HCT116 (cell line): Measurements from ENCODE around the gene ZC3H7A. TPM values are rescaled to one million over a fixed set of nuclear protein-coding genes. Genes with fewer than 3 reads are reported as not detected.

ENCODE experiments used
- ATAC-seq: fragments of 200-7000 bp; cut with Tn5 transposase; 2 replicates; pipeline ENCODE4 v1.9.1; 2020; ENCODE audit warnings: mild to moderate bottlenecking, moderate library complexity
- BruUV-seq: library from RNA; stranded (reverse); fragments of 400-500 nt; replicated peaks from 2 replicates; lab custom pipeline; 2021; lab: Mats Ljungman, UMichigan
- CTCF ChIA-PET: fragments of 300-600 bp; sonication (Branson Sonifier 250); formaldehyde crosslinking; loops from one replicate; lab custom pipeline; 2021; ENCODE audit warnings: antibody characterized with exemption; lab: Charles Lee
- POLR2A ChIA-PET: fragments of 300-600, 350-600 bp; sonication (Branson Sonifier 250); formaldehyde crosslinking; loops from one replicate; lab custom pipeline; 2021; ENCODE audit warnings: antibody characterized with exemption; lab: Charles Lee
- RAD21 ChIA-PET, 2 experiments: fragments of 300-600 bp; sonication (Branson Sonifier 250); formaldehyde crosslinking; loops; one replicate each; lab custom pipeline; 2023; ENCODE audit warnings: low total read pairs in 2 of 2; ENCODE audit not compliant: uncharacterized antibody in 2 of 2, unreplicated experiment in 2 of 2, low non-redundant PET in 1 of 2; lab: Charles Lee
- DNase-seq: peaks from one replicate; pipeline ENCODE4 v3.0.0-alpha.2; 2010; ENCODE audit warnings: low read depth, low spot score
- H2AFZ ChIP-seq: fragments of 200-600 bp; shearing (Covaris generic), sonication (generic); 2 replicates; pipeline ENCODE4 v1.6.1; 2017; ENCODE audit warnings: low read depth, mixed run types, mixed read lengths, antibody characterized with exemption, low read length; ENCODE audit not compliant: poor library complexity, severe bottlenecking
- H3K27ac ChIP-seq: 2 replicates; pipeline ENCODE4 v1.5.1; 2012; ENCODE audit warnings: low read depth, low read length
- H3K27me3 ChIP-seq: fragments of 200-600 bp; sonication (generic); 2 replicates; pipeline ENCODE4 v1.6.1; 2016; ENCODE audit warnings: mixed run types, low read length, mixed read lengths; ENCODE audit not compliant: insufficient read depth
- H3K36me3 ChIP-seq, 2 experiments: fragments of 200-500 bp in 1 of 2; fragments of 200-600 bp in 1 of 2; sonication (Bioruptor generic) in 1 of 2; sonication (generic) in 1 of 2; 2 replicates each; pipeline versions ENCODE4 v1.5.1 to v1.6.1; 2014 to 2016; ENCODE audit warnings: low read length in 2 of 2, inconsistent platforms in 1 of 2, mixed read lengths in 1 of 2, mixed run types in 1 of 2; ENCODE audit not compliant: insufficient read depth in 2 of 2, control insufficient read depth in 1 of 2
- H3K4me1 ChIP-seq, 2 experiments: fragments of 200-600 bp in 1 of 2; sonication (generic) in 1 of 2; 2 replicates each; pipeline versions ENCODE4 v1.5.1 to v1.6.1; 2012 to 2017; ENCODE audit warnings: low read length in 2 of 2, inconsistent platforms in 1 of 2, mild to moderate bottlenecking in 1 of 2, mixed read lengths in 1 of 2, mixed run types in 1 of 2, moderate library complexity in 1 of 2; ENCODE audit not compliant: insufficient read depth in 2 of 2, control insufficient read depth in 1 of 2
- H3K4me2 ChIP-seq: fragments of 200-600 bp; sonication (generic); 2 replicates; pipeline ENCODE4 v1.6.1; 2017; ENCODE audit warnings: mixed run types, low read length, mixed read lengths
- H3K4me3 ChIP-seq, 2 experiments: fragments of 200-600 bp in 1 of 2; sonication (generic) in 1 of 2; replicated peaks in 1 of 2; 2 replicates each; pipeline ENCODE4 v1.5.1; 2011 to 2016; ENCODE audit warnings: low read length in 2 of 2, control low read depth in 1 of 2, low read depth in 1 of 2, mild to moderate bottlenecking in 1 of 2, mixed read lengths in 1 of 2, mixed run types in 1 of 2
- H3K79me2 ChIP-seq: fragments of 200-600 bp; sonication (generic); 2 replicates; pipeline ENCODE4 v1.6.1; 2017; ENCODE audit warnings: mild to moderate bottlenecking, mixed run types, low read length, moderate library complexity, mixed read lengths; ENCODE audit not compliant: insufficient read depth
- H3K9ac ChIP-seq: fragments of 200-600 bp; sonication (generic); 2 replicates; pipeline ENCODE4 v1.6.1; 2016; ENCODE audit warnings: low read length, mixed read lengths
- H3K9me2 ChIP-seq: fragments of 200-600 bp; sonication (generic), shearing (Covaris generic); 2 replicates; pipeline ENCODE4 v1.6.1; 2017; ENCODE audit warnings: mixed run types, mild to moderate bottlenecking, moderate library complexity; ENCODE audit not compliant: insufficient read depth
- H3K9me3 ChIP-seq, 2 experiments: fragments of 200-500 bp in 1 of 2; fragments of 200-600 bp in 1 of 2; sonication (Bioruptor generic) in 1 of 2; sonication (generic) in 1 of 2; 2 replicates each; pipeline ENCODE4 v1.6.1; 2014 to 2017; ENCODE audit warnings: low read length in 2 of 2, mixed read lengths in 2 of 2, inconsistent platforms in 1 of 2, low read depth in 1 of 2, mild to moderate bottlenecking in 1 of 2, mixed run types in 1 of 2, moderate library complexity in 1 of 2; ENCODE audit not compliant: control insufficient read depth in 1 of 2, insufficient read depth in 1 of 2
- H4K20me1 ChIP-seq: fragments of 200-600 bp; sonication (generic), shearing (Covaris generic); 2 replicates; pipeline ENCODE4 v1.6.1; 2017; ENCODE audit warnings: mixed run types, mild to moderate bottlenecking, moderate library complexity; ENCODE audit not compliant: insufficient read depth
- ATF3 ChIP-seq: IDR thresholded peaks from 2 replicates; pipeline ENCODE4 v1.6.1; 2012
- CBX3 ChIP-seq: IDR thresholded peaks from 2 replicates; pipeline ENCODE4 v1.6.1; 2012; ENCODE audit warnings: low read depth
- CEBPB ChIP-seq: IDR thresholded peaks from 2 replicates; pipeline ENCODE4 v1.6.1; 2012; ENCODE audit warnings: low read depth
- EZH2phosphoT487 ChIP-seq: fragments of 200-600 bp; IDR thresholded peaks from 2 replicates; pipeline ENCODE4 v1.6.1; 2018; ENCODE audit warnings: antibody characterized with exemption, borderline replicate concordance
- FOSL1 ChIP-seq: IDR thresholded peaks from 2 replicates; pipeline ENCODE4 v1.6.1; 2012; ENCODE audit warnings: low read depth
- JUND ChIP-seq: IDR thresholded peaks from 2 replicates; pipeline ENCODE4 v1.6.1; 2012
- SP1 ChIP-seq: IDR thresholded peaks from 2 replicates; pipeline ENCODE4 v1.6.1; 2012; ENCODE audit warnings: low read depth
- TCF7L2 ChIP-seq: IDR thresholded peaks from 2 replicates; pipeline ENCODE4 v1.7.0; 2011; ENCODE audit warnings: borderline replicate concordance, inconsistent platforms; ENCODE audit not compliant: insufficient read depth, insufficient read length; ENCODE audit errors: extremely low read depth
- ZFX ChIP-seq: fragments of 450-650 bp; IDR thresholded peaks from 2 replicates; pipeline ENCODE4 v1.6.1; 2017
- ZNF274 ChIP-seq: fragments of 200-500 bp; sonication (Bioruptor generic); IDR thresholded peaks from 2 replicates; pipeline ENCODE4 v1.6.1; 2014; ENCODE audit warnings: mild to moderate bottlenecking, low read depth, low read length, inconsistent platforms
- intact Hi-C: fragments of 100-400 bp; cut with micrococcal nuclease; formaldehyde crosslinking; loops from 2 replicates; pipeline ENCODE4 v1.10.0; 2022
- total RNA-seq: library from RNA; stranded (reverse); gene quantifications from one replicate; pipeline ENCODE4 v1.2.1, GENCODE V29; 2021; ENCODE audit not compliant: unreplicated experiment

The ZC3H7A gene
- total RNA-seq, 1 experiment from 2014 or later = 33.4 TPM

DNA sequence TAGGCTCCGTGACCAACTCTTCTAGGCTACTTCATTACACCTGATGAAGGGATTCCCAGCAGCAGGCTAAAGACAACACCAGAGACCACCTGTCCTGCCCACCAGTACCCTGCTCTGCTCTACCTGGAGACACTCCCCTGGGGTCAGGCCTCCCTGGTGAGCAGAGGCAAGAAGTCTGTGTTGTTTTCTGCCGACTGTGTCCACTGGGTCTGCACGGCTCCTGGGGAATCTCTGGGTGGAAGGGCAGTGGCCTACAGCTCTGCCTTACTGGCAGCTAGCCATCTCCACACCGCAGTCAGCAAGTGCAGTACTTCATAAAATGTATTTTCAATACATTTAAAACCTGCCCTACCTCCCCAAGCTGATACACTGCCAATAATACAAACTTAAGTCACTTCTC lies 47.4 kb upstream of the ZC3H7A start:
- Histone ChIP-seq H3K4me2 (no peak overlapping the region), H3K4me1 (peaks cover 0 to 6% of the 10 kb centered on the region in 2 experiments; a peak in 3 of 4 replicates), H3K79me2 (peaks cover 95% of the 10 kb centered on the region), H3K36me3 (peaks cover 83 to 88% of the 10 kb centered on the region in 2 experiments), H3K9me3 (no peaks in the 10 kb centered on the region), H3K9ac (no peak overlapping the region), H4K20me1 (peaks cover 28% of the 10 kb centered on the region; the same call in 1 of the 2 replicates), H3K27ac (no peak overlapping the region), H3K4me3 (no peak overlapping the region), H3K27me3 (no peaks in the 10 kb centered on the region), H2AFZ (no peak overlapping the region), H3K9me2 (no peaks in the 10 kb centered on the region)
- TF ChIP-seq ZNF274 (no peak), FOSL1 (no peak), CBX3 (no peak), SP1 (no peak), ZFX (no peak), CEBPB (no peak), TCF7L2 (no peak)
- ChIA-PET CTCF (no interaction called here), POLR2A (no interaction called here), RAD21 (no interaction called here)
- DNase-seq = no peak
- no peak for ATAC-seq
- intact Hi-C loops = no loop called here
- BruUV-seq = no TSS peak

DNA sequence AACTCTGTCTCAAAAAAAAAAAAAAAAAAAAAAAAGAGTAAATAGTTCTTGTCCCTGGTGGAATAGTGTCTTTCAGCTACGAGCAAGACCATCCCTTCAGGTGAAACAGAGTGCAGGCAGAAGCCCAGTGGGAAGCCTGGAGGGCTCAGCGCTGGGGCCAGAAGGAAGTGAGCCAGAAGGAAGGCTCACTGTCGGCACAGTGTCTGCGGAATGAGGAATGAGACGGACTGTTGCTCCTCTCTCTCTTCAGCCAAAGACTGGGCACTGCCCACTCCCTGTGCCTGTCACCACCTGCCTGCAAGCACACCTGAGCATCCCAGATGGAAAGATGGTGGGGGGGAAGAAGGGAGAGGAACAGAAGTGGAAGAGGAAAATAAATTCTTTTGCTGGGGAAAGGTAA lies 46.8 kb upstream of the ZC3H7A start:
- BruUV-seq = no TSS peak
- Histone ChIP-seq H3K4me3 (no peak overlapping the region), H3K9me2 (no peaks in the 10 kb centered on the region), H3K36me3 (peaks cover 82 to 85% of the 10 kb centered on the region in 2 experiments), H3K27me3 (no peaks in the 10 kb centered on the region), H3K9me3 (no peaks in the 10 kb centered on the region), H3K9ac (no peak overlapping the region), H3K79me2 (peaks cover 91% of the 10 kb centered on the region), H3K4me1 (peaks cover 0 to under 1% of the 10 kb centered on the region in 2 experiments; a peak in 1 of 4 replicates), H3K27ac (no peak overlapping the region), H3K4me2 (no peak overlapping the region), H4K20me1 (peaks cover 25% of the 10 kb centered on the region; the same call in 1 of the 2 replicates), H2AFZ (no peak overlapping the region)
- intact Hi-C loops = no loop called here
- ATAC-seq = no peak
- TF ChIP-seq EZH2phosphoT487 (no peak), JUND (no peak), ATF3 (no peak)
- POLR2A ChIA-PET = interaction anchor here (0.7 kb wide), 1 partner anchor 101 kb away, joined by 3 read pairs; the partner anchor contains the start of gene TXNDC11
- CTCF ChIA-PET = no interaction called here
- RAD21 ChIA-PET = no interaction called here
- DNase-seq = no peak
